ENCODE data around the gene HTATIP2.

The HTATIP2 gene

GRCh38 chr11:20342347-20343141 lies 21.0 kb upstream of the HTATIP2 start:
- 44% methylated on average over 18 of the region's 26 CpGs for WGBS (ENCODE audit: insufficient coverage)
- peaks cover 3 to 35% (median 5%) of the 10 kb centered on the region in 5 experiments for H3K27me3 ChIP-seq (replicated peaks in 2 of 5; ENCODE audit: control insufficient read depth in 4 of 5, insufficient read depth in 5 of 5, low read length in 4 of 5)
- no peaks in the 10 kb centered on the region for H3K4me1 ChIP-seq (ENCODE audit: control extremely low read depth in 1 of 4, control insufficient read depth in 4 of 4, insufficient read depth in 4 of 4, low read length in 3 of 4)
- CTCF ChIA-PET, result interaction anchor here (0.7 kb wide), 1 partner anchor 1026 kb away, joined by 3 read pairs; no protein-coding TSS in a partner anchor
- POLR2A ChIA-PET, result no interaction called here
- H3K27ac ChIP-seq (ENCODE audit: insufficient read depth in 1 of 2, low read depth in 1 of 2, low read length in 2 of 2, poor library complexity in 1 of 2, severe bottlenecking in 2 of 2), result no peak overlapping the region
- no peaks in the 10 kb centered on the region for H3K9me3 ChIP-seq (ENCODE audit: control extremely low read depth in 1 of 5, control insufficient read depth in 4 of 5, insufficient read depth in 2 of 5, low read depth in 1 of 5, low read length in 4 of 5)
- H3K4me3 ChIP-seq (ENCODE audit: control insufficient read depth in 1 of 7, extremely low read depth in 1 of 7, insufficient read depth in 4 of 7, low read depth in 2 of 7, low read length in 6 of 7), result no peak overlapping the region
- DNase-seq, result peak in 2 of 3 donors; percentile 19 to 20
- no peaks in the 10 kb centered on the region for H3K36me3 ChIP-seq (ENCODE audit: control insufficient read depth in 4 of 4, insufficient read depth in 4 of 4, low read length in 3 of 4)

DNA sequence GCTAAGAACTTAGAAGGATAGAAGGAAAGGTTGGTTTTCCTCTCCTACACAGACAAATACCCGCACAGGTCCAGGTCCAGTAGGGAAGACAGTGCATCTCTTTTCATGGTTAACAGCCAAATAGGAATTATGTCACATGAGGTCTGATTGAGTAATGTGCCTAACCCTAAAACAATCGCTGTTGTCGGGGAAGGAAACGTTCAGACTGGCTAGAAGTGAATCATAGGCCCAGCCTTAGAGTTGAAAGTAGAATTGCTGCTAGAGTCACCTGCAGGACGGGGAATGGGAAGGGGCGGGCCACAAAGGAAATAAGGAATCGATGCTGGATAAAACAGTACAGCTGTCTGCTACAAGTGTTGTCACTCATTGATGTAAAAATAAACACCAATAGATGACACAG lies 12.4 kb upstream of the HTATIP2 start:
- Histone ChIP-seq H3K36me3 (ENCODE audit: control insufficient read depth in 4 of 4, insufficient read depth in 4 of 4, low read length in 3 of 4) (no peaks in the 10 kb centered on the region), H3K4me3 (ENCODE audit: control insufficient read depth in 1 of 7, extremely low read depth in 1 of 7, insufficient read depth in 4 of 7, low read depth in 2 of 7, low read length in 6 of 7) (no peak overlapping the region), H3K27ac (ENCODE audit: insufficient read depth in 1 of 2, low read depth in 1 of 2, low read length in 2 of 2, poor library complexity in 1 of 2, severe bottlenecking in 2 of 2) (no peak overlapping the region), H3K4me1 (ENCODE audit: control extremely low read depth in 1 of 4, control insufficient read depth in 4 of 4, insufficient read depth in 4 of 4, low read length in 3 of 4) (no peaks in the 10 kb centered on the region), H3K27me3 (replicated peaks in 2 of 5; ENCODE audit: control insufficient read depth in 4 of 5, insufficient read depth in 5 of 5, low read length in 4 of 5) (peaks cover 0 to 2% (median 0%) of the 10 kb centered on the region in 5 experiments), H3K9me3 (ENCODE audit: control extremely low read depth in 1 of 5, control insufficient read depth in 4 of 5, insufficient read depth in 2 of 5, low read depth in 1 of 5, low read length in 4 of 5) (no peaks in the 10 kb centered on the region)
- POLR2A ChIA-PET, result no interaction called here
- no peak for DNase-seq
- 88% methylated on average over 4 of the region's 7 CpGs for WGBS (ENCODE audit: insufficient coverage)
- CTCF ChIA-PET, result interaction anchor here (1.2 to 6.4 kb wide), 3 partner anchors 13 to 321 kb away, joined by 3 to 44 read pairs (median 4); no protein-coding TSS in a partner anchor

GRCh38 chr11:20351751-20352262 lies 11.7 kb upstream of the HTATIP2 start:
- H3K27ac ChIP-seq (ENCODE audit: insufficient read depth in 1 of 2, low read depth in 1 of 2, low read length in 2 of 2, poor library complexity in 1 of 2, severe bottlenecking in 2 of 2), result no peak overlapping the region
- DNase-seq, result no peak
- ChIA-PET CTCF (interaction anchor here (1.1 to 6.4 kb wide), 5 partner anchors 13 to 322 kb away, joined by 3 to 44 read pairs (median 4); no protein-coding TSS in a partner anchor), POLR2A (no interaction called here)
- no peak overlapping the region for H3K4me3 ChIP-seq (ENCODE audit: control insufficient read depth in 1 of 7, extremely low read depth in 1 of 7, insufficient read depth in 4 of 7, low read depth in 2 of 7, low read length in 6 of 7)
- peaks cover 0 to 2% (median 0%) of the 10 kb centered on the region in 5 experiments for H3K27me3 ChIP-seq (replicated peaks in 2 of 5; ENCODE audit: control insufficient read depth in 4 of 5, insufficient read depth in 5 of 5, low read length in 4 of 5)
- H3K9me3 ChIP-seq (ENCODE audit: control extremely low read depth in 1 of 5, control insufficient read depth in 4 of 5, insufficient read depth in 2 of 5, low read depth in 1 of 5, low read length in 4 of 5), result no peaks in the 10 kb centered on the region
- H3K36me3 ChIP-seq (ENCODE audit: control insufficient read depth in 4 of 4, insufficient read depth in 4 of 4, low read length in 3 of 4), result no peaks in the 10 kb centered on the region
- WGBS (ENCODE audit: insufficient coverage), result 88% methylated on average over 2 of the region's 2 CpGs
- H3K4me1 ChIP-seq (ENCODE audit: control extremely low read depth in 1 of 4, control insufficient read depth in 4 of 4, insufficient read depth in 4 of 4, low read length in 3 of 4), result no peaks in the 10 kb centered on the region

DNA sequence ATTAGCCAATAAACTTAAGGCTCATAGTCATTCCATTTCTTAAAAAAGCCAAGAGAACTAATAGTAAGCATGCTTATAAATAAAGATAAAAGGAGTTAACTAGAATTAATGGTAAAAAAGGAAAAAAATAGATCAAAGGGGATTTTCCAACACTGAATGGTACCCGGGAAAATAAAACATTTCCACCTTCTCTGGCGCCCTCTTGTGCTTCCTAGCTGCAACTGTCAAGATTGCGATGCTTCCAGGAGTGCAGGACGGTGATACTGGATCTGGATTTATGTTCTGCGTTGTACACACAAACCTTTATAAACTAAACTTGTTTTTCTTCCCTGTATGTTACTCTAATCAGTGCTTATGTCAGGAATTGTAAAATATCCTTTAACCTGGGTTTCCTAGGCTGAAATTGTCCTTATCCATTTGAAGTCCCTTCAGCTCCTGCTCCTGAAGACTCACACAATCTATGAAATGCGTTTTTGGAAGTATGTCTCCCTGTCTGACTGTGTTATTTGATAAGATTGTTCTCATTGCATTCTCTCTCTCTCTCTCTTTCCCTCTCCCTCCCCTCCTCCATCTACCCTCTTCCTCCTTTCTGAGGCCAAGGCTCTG lies 9.6 kb upstream of the HTATIP2 start:
- no peaks in the 10 kb centered on the region for H3K36me3 ChIP-seq (ENCODE audit: control insufficient read depth in 4 of 4, insufficient read depth in 4 of 4, low read length in 3 of 4)
- H3K27ac ChIP-seq (ENCODE audit: insufficient read depth in 1 of 2, low read depth in 1 of 2, low read length in 2 of 2, poor library complexity in 1 of 2, severe bottlenecking in 2 of 2), result no peak overlapping the region
- H3K9me3 ChIP-seq (ENCODE audit: control extremely low read depth in 1 of 5, control insufficient read depth in 4 of 5, insufficient read depth in 2 of 5, low read depth in 1 of 5, low read length in 4 of 5), result no peaks in the 10 kb centered on the region
- CTCF ChIA-PET, result interaction anchor here (0.7 to 6.4 kb wide), 11 partner anchors 11 to 419 kb away, joined by 3 to 44 read pairs (median 5); partner anchors contain the start of gene HTATIP2
- POLR2A ChIA-PET, result no interaction called here
- no peak overlapping the region for H3K4me3 ChIP-seq (ENCODE audit: control insufficient read depth in 1 of 7, extremely low read depth in 1 of 7, insufficient read depth in 4 of 7, low read depth in 2 of 7, low read length in 6 of 7)
- peak in 2 of 3 donors; percentile 27 to 39 for DNase-seq
- WGBS (ENCODE audit: insufficient coverage), result 0% methylated on average over 2 of the region's 6 CpGs
- no peaks in the 10 kb centered on the region for H3K4me1 ChIP-seq (ENCODE audit: control extremely low read depth in 1 of 4, control insufficient read depth in 4 of 4, insufficient read depth in 4 of 4, low read length in 3 of 4)
- H3K27me3 ChIP-seq (replicated peaks in 2 of 5; ENCODE audit: control insufficient read depth in 4 of 5, insufficient read depth in 5 of 5, low read length in 4 of 5), result peaks cover 0 to 2% (median 0%) of the 10 kb centered on the region in 5 experiments

- Histone ChIP-seq H3K27me3 (replicated peaks in 2 of 5; ENCODE audit: control insufficient read depth in 4 of 5, insufficient read depth in 5 of 5, low read length in 4 of 5) (peaks cover 0 to 2% (median 0%) of the 10 kb centered on the region in 5 experiments), H3K4me1 (ENCODE audit: control extremely low read depth in 1 of 4, control insufficient read depth in 4 of 4, insufficient read depth in 4 of 4, low read length in 3 of 4) (peaks cover 0 to 2% (median under 1%) of the 10 kb centered on the region in 4 experiments), H3K27ac (ENCODE audit: insufficient read depth in 1 of 2, low read depth in 1 of 2, low read length in 2 of 2, poor library complexity in 1 of 2, severe bottlenecking in 2 of 2) (no peak overlapping the region), H3K36me3 (ENCODE audit: control insufficient read depth in 4 of 4, insufficient read depth in 4 of 4, low read length in 3 of 4) (no peaks in the 10 kb centered on the region), H3K4me3 (ENCODE audit: control insufficient read depth in 1 of 7, extremely low read depth in 1 of 7, insufficient read depth in 4 of 7, low read depth in 2 of 7, low read length in 6 of 7) (no peak overlapping the region), H3K9me3 (ENCODE audit: control extremely low read depth in 1 of 5, control insufficient read depth in 4 of 5, insufficient read depth in 2 of 5, low read depth in 1 of 5, low read length in 4 of 5) (no peaks in the 10 kb centered on the region)
- WGBS (ENCODE audit: insufficient coverage), result 75% methylated on average over 4 of the region's 12 CpGs
- DNase-seq, result peak; percentile 30 to 68 (median 56)
- POLR2A ChIA-PET, result no interaction called here
- CTCF ChIA-PET, result interaction anchor here (0.5 to 6.4 kb wide), 12 partner anchors 9 to 1825 kb away, joined by 3 to 44 read pairs (median 4); partner anchors contain the start of gene HTATIP2
Observed at GRCh38 chr11:20355221-20356219, 8.0 kb upstream of the HTATIP2 start.

DNA sequence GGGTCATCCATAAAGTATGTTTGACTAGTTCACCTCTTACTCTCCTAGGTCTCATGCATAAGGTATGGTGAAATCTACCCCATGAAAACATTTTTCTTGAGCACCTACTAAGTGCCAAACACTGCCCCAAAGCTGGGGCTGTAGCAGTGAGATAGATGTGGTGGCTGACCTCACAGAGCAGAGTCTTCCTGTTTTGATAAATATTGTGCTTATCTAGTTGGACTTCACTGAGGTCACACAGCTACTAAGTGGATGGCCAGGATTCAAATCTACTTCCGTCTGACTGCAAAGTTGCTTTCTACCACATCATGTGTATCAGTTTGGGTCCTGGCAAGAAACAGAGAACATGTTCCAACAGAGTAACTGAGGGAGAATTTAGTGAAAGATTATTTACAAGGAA lies 6.4 kb upstream of the HTATIP2 start:
- ChIA-PET POLR2A (no interaction called here), CTCF (interaction anchor here (0.9 to 3.9 kb wide), 2 partner anchors 225 to 229 kb away, joined by 4 to 21 read pairs; no protein-coding TSS in a partner anchor)
- Histone ChIP-seq H3K4me3 (ENCODE audit: control insufficient read depth in 1 of 7, extremely low read depth in 1 of 7, insufficient read depth in 4 of 7, low read depth in 2 of 7, low read length in 6 of 7) (no peak overlapping the region), H3K36me3 (ENCODE audit: control insufficient read depth in 4 of 4, insufficient read depth in 4 of 4, low read length in 3 of 4) (no peaks in the 10 kb centered on the region), H3K27me3 (replicated peaks in 2 of 5; ENCODE audit: control insufficient read depth in 4 of 5, insufficient read depth in 5 of 5, low read length in 4 of 5) (peaks cover 0 to 2% (median 0%) of the 10 kb centered on the region in 5 experiments), H3K27ac (ENCODE audit: insufficient read depth in 1 of 2, low read depth in 1 of 2, low read length in 2 of 2, poor library complexity in 1 of 2, severe bottlenecking in 2 of 2) (no peak overlapping the region), H3K9me3 (ENCODE audit: control extremely low read depth in 1 of 5, control insufficient read depth in 4 of 5, insufficient read depth in 2 of 5, low read depth in 1 of 5, low read length in 4 of 5) (no peaks in the 10 kb centered on the region), H3K4me1 (ENCODE audit: control extremely low read depth in 1 of 4, control insufficient read depth in 4 of 4, insufficient read depth in 4 of 4, low read length in 3 of 4) (peaks cover 0 to 3% (median 2%) of the 10 kb centered on the region in 4 experiments)
- WGBS (ENCODE audit: insufficient coverage), result 75% methylated on average over 1 of the region's 1 CpG
- DNase-seq, result no peak

Data from common myeloid progenitor, CD34-positive (primary cell).